B cell (primary cell): ENCODE measurements around the gene WARS2.

Experiments
- EZH2 ChIP-seq: IDR thresholded peaks from 2 replicates; pipeline ENCODE4 v1.6.1; 2012; ENCODE audit warnings: borderline replicate concordance, low read depth, mild to moderate bottlenecking, moderate library complexity, low read length; ENCODE audit not compliant: insufficient read depth, poor library complexity, severe bottlenecking
- TF ChIP-seq, protein P1 (sequence below): fragments of 200-600 bp; IDR thresholded peaks from one replicate; pipeline ENCODE4 v1.8.0; 2022; ENCODE audit warnings: antibody characterized with exemption, mild to moderate bottlenecking

DNA sequence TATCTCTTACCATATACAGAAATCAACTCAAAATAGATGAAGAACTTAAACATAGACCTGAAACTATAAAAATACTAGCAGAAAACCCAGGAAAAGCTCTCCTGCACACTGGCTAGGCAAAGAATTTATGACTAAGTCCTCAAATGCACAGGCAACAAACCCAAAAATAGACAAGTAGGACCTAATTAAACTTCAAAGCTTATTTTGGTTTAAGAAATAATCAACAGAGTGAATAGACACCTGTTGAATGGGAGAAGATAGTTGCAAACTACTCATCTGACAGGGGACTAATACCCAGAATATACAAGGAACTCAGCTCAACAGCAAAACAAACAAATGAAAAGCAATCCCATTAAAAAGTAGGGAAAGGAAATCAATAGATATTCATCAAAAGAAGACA is 40.7 kb downstream of the WARS2 start:
- TF ChIP-seq, protein P1, sequence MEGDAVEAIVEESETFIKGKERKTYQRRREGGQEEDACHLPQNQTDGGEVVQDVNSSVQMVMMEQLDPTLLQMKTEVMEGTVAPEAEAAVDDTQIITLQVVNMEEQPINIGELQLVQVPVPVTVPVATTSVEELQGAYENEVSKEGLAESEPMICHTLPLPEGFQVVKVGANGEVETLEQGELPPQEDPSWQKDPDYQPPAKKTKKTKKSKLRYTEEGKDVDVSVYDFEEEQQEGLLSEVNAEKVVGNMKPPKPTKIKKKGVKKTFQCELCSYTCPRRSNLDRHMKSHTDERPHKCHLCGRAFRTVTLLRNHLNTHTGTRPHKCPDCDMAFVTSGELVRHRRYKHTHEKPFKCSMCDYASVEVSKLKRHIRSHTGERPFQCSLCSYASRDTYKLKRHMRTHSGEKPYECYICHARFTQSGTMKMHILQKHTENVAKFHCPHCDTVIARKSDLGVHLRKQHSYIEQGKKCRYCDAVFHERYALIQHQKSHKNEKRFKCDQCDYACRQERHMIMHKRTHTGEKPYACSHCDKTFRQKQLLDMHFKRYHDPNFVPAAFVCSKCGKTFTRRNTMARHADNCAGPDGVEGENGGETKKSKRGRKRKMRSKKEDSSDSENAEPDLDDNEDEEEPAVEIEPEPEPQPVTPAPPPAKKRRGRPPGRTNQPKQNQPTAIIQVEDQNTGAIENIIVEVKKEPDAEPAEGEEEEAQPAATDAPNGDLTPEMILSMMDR, result no peak
- no peak for TF ChIP-seq EZH2
